Neutrophil (primary cell): ENCODE results near the gene MN1.

Experiments
- H3K27ac ChIP-seq: fragments of 200-600 bp; sonication (generic); 2 replicates; pipeline ENCODE4 v1.5.1; 2016; ENCODE audit warnings: mild to moderate bottlenecking, moderate library complexity
- H3K27me3 ChIP-seq: fragments of 200-600 bp; sonication (generic); 2 replicates; pipeline ENCODE4 v1.6.0; 2016; ENCODE audit warnings: mild to moderate bottlenecking
- H3K36me3 ChIP-seq: fragments of 200-600 bp; sonication (generic); 2 replicates; pipeline ENCODE4 v1.5.1; 2017
- H3K4me1 ChIP-seq, 2 experiments: fragments of 200-600 bp in 1 of 2; sonication (generic) in 1 of 2; 1 replicate in 1 of 2; 2 replicates in 1 of 2; pipeline versions ENCODE4 v1.5.1 to v1.6.1; 2013 to 2016; ENCODE audit warnings: low read depth in 1 of 2, low read length in 1 of 2, mild to moderate bottlenecking in 1 of 2, moderate library complexity in 1 of 2; ENCODE audit not compliant: control insufficient read depth in 1 of 2, insufficient read depth in 1 of 2
- H3K4me3 ChIP-seq, 2 experiments: fragments of 200-600 bp in 1 of 2; sonication (generic) in 1 of 2; 1 replicate in 1 of 2; 2 replicates in 1 of 2; pipeline ENCODE4 v1.5.1; 2013 to 2016; ENCODE audit warnings: low read depth in 1 of 2, low read length in 1 of 2, mild to moderate bottlenecking in 1 of 2, moderate library complexity in 1 of 2
- H3K9me3 ChIP-seq: fragments of 200-600 bp; sonication (generic); 2 replicates; pipeline ENCODE4 v1.5.1; 2016
- TF ChIP-seq, protein P1 (sequence below): fragments of 200-600 bp; sonication (generic); IDR thresholded peaks from 2 replicates; pipeline ENCODE4 v1.5.1; 2016; ENCODE audit warnings: antibody characterized with exemption

The MN1 gene

GRCh38 chr22:27825174-27825573 lies 23.6 kb upstream of the MN1 start:
- Histone ChIP-seq H3K4me3 (no peak overlapping the region), H3K27me3 (no peaks in the 10 kb centered on the region), H3K4me1 (no peaks in the 10 kb centered on the region), H3K36me3 (no peaks in the 10 kb centered on the region), H3K27ac (no peak overlapping the region), H3K9me3 (no peaks in the 10 kb centered on the region)
- TF ChIP-seq, protein P1, sequence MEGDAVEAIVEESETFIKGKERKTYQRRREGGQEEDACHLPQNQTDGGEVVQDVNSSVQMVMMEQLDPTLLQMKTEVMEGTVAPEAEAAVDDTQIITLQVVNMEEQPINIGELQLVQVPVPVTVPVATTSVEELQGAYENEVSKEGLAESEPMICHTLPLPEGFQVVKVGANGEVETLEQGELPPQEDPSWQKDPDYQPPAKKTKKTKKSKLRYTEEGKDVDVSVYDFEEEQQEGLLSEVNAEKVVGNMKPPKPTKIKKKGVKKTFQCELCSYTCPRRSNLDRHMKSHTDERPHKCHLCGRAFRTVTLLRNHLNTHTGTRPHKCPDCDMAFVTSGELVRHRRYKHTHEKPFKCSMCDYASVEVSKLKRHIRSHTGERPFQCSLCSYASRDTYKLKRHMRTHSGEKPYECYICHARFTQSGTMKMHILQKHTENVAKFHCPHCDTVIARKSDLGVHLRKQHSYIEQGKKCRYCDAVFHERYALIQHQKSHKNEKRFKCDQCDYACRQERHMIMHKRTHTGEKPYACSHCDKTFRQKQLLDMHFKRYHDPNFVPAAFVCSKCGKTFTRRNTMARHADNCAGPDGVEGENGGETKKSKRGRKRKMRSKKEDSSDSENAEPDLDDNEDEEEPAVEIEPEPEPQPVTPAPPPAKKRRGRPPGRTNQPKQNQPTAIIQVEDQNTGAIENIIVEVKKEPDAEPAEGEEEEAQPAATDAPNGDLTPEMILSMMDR, result no peak

- Histone ChIP-seq H3K4me3 (no peak overlapping the region), H3K27ac (no peak overlapping the region), H3K9me3 (no peaks in the 10 kb centered on the region), H3K27me3 (no peaks in the 10 kb centered on the region), H3K4me1 (no peaks in the 10 kb centered on the region), H3K36me3 (no peaks in the 10 kb centered on the region)
- TF ChIP-seq, protein P1, result no peak
Observed at GRCh38 chr22:27823221-27823620, 21.7 kb upstream of the MN1 start.

GRCh38 chr22:27820896-27821866 lies 19.6 kb upstream of the MN1 start:
- TF ChIP-seq, protein P1, result no peak
- Histone ChIP-seq H3K4me1 (no peaks in the 10 kb centered on the region), H3K27me3 (no peaks in the 10 kb centered on the region), H3K9me3 (no peaks in the 10 kb centered on the region), H3K36me3 (no peaks in the 10 kb centered on the region), H3K4me3 (no peak overlapping the region), H3K27ac (no peak overlapping the region)

- Histone ChIP-seq H3K27ac (no peak overlapping the region), H3K4me1 (no peaks in the 10 kb centered on the region), H3K27me3 (no peaks in the 10 kb centered on the region), H3K9me3 (no peaks in the 10 kb centered on the region), H3K36me3 (no peaks in the 10 kb centered on the region), H3K4me3 (no peak overlapping the region)
- TF ChIP-seq, protein P1, result no peak
Observed at GRCh38 chr22:27816552-27816951, 15.0 kb upstream of the MN1 start.

GRCh38 chr22:27815826-27816530 lies 14.4 kb upstream of the MN1 start:
- TF ChIP-seq, protein P1, result no peak
- H3K4me3 ChIP-seq, result no peak overlapping the region
- H3K4me1 ChIP-seq, result no peaks in the 10 kb centered on the region
- H3K27me3 ChIP-seq, result no peaks in the 10 kb centered on the region
- H3K27ac ChIP-seq, result no peak overlapping the region
- no peaks in the 10 kb centered on the region for H3K36me3 ChIP-seq
- H3K9me3 ChIP-seq, result no peaks in the 10 kb centered on the region
